ENCODE measurements around the gene C19orf85. TPM values are rescaled to one million over a fixed set of nuclear protein-coding genes. Genes with fewer than 3 reads are reported as not detected.

The C19orf85 gene
- total and polyA plus RNA-seq, 4 donors: not detected

- TF ChIP-seq REST (IDR thresholded peaks at IDR 0.05) (no peak), HNF4A (conservative IDR thresholded peaks at IDR 0.05) (no peak), RXRA (IDR thresholded peaks at IDR 0.05) (no peak), FOXA1 (IDR thresholded peaks at IDR 0.05) (no peak), GABPA (IDR thresholded peaks at IDR 0.05 in 1 of 2, conservative IDR thresholded peaks at IDR 0.05 in 1 of 2) (no peak), HNF4G (IDR thresholded peaks at IDR 0.05) (no peak), TAF1 (conservative IDR thresholded peaks at IDR 0.05) (no peak), MAX (IDR thresholded peaks at IDR 0.05) (no peak)
These were observed 21.0 kb upstream of the C19orf85 start (continued) for GRCh38 chr19:55485439-55486011.

- H3K9ac ChIP-seq (ENCODE audit: low read depth in 1 of 2, low read length in 2 of 2): peak within 1 kb of the TSS in 1 of 2 donors; percentile 38
- peak; percentile 63 for DNase-seq (ENCODE audit: low spot score)
- WGBS: 4% methylated on average over 78 of the region's 78 CpGs
- H3K9me3 ChIP-seq (ENCODE audit: control insufficient read depth in 4 of 4, low read length in 3 of 4): no peaks in the 10 kb centered on the region
- peaks cover 3 to 14% (median 7%) of the 10 kb centered on the region in 4 donors for H3K4me1 ChIP-seq (ENCODE audit: control insufficient read depth in 4 of 4, insufficient read depth in 4 of 4, low read length in 3 of 4)
- peaks cover 0 to 11% (median 5%) of the 10 kb centered on the region in 4 donors for H3K36me3 ChIP-seq (ENCODE audit: control insufficient read depth in 4 of 4, insufficient read depth in 3 of 4, low read depth in 1 of 4, low read length in 3 of 4)
- peak within 1 kb of the TSS; percentile 31 to 41 for H3K27ac ChIP-seq (ENCODE audit: low read depth in 1 of 2, low read length in 2 of 2)
- peak within 1 kb of the TSS in 1 of 3 donors; percentile 52 for H3K4me3 ChIP-seq (ENCODE audit: low read depth in 1 of 3, low read length in 3 of 3)
- peak; percentile 35 to 64 for TF ChIP-seq GABPA (IDR thresholded peaks at IDR 0.05 in 1 of 2, conservative IDR thresholded peaks at IDR 0.05 in 1 of 2)
- no peak for TF ChIP-seq FOXA2 (IDR thresholded peaks at IDR 0.05)
- H3K27me3 ChIP-seq (ENCODE audit: control insufficient read depth in 4 of 4, insufficient read depth in 4 of 4, low read length in 3 of 4): no peaks in the 10 kb centered on the region
These were observed 20.3 kb upstream of the C19orf85 start, which contains the start of gene NAT14 for GRCh38 chr19:55484593-55485438. Gene NAT14, plus strand, starts transcription at chr19:55485188. Its CDS starts 521 bp downstream, at chr19:55485709.

GRCh38 chr19:55483706-55484592, 19.4 kb upstream of the C19orf85 start:
- TF ChIP-seq FOXA1 (IDR thresholded peaks at IDR 0.05) (no peak), HNF4G (IDR thresholded peaks at IDR 0.05) (no peak)
- H3K27me3 ChIP-seq (ENCODE audit: control insufficient read depth in 4 of 4, insufficient read depth in 4 of 4, low read length in 3 of 4): no peaks in the 10 kb centered on the region
- whole genome bisulfite sequencing: 84% methylated on average over 46 of the region's 46 CpGs
- peaks cover 3 to 22% (median 10%) of the 10 kb centered on the region in 4 donors for H3K4me1 ChIP-seq (ENCODE audit: control insufficient read depth in 4 of 4, insufficient read depth in 4 of 4, low read length in 3 of 4)
- no peak overlapping the region for H3K4me3 ChIP-seq (ENCODE audit: low read depth in 1 of 3, low read length in 3 of 3)
- H3K27ac ChIP-seq (ENCODE audit: low read depth in 1 of 2, low read length in 2 of 2): peak overlapping the region in 1 of 2 donors; percentile 41
- no peak overlapping the region for H3K9ac ChIP-seq (ENCODE audit: low read depth in 1 of 2, low read length in 2 of 2)
- no peak for DNase-seq (ENCODE audit: low spot score)
- H3K9me3 ChIP-seq (ENCODE audit: control insufficient read depth in 4 of 4, low read length in 3 of 4): no peaks in the 10 kb centered on the region
- H3K36me3 ChIP-seq (ENCODE audit: control insufficient read depth in 4 of 4, insufficient read depth in 3 of 4, low read depth in 1 of 4, low read length in 3 of 4): peaks cover 0 to 11% (median 5%) of the 10 kb centered on the region in 4 donors

Data from liver (tissue), 9 donors.